Measurements from ENCODE around the gene HERC2. TPM values are rescaled to one million over a fixed set of nuclear protein-coding genes. Genes with fewer than 3 reads are reported as not detected.

The HERC2 gene
- total and polyA plus RNA-seq, 2 of the 4 experiments (the other 2 are of a cell fraction): 20.8 to 28.9 TPM

- no peaks in the 10 kb centered on the region for H3K79me1 ChIP-seq (ENCODE audit: low read depth in 1 of 2, low read length in 2 of 2)
- TF ChIP-seq MAZ (IDR thresholded peaks at IDR 0.05; ENCODE audit: borderline replicate concordance, low read depth, low read length): no peak
- TF ChIP-seq USF2 (IDR thresholded peaks at IDR 0.05; ENCODE audit: low read depth, low read length): no peak
- no peak for TF ChIP-seq SMC3 (IDR thresholded peaks at IDR 0.05; ENCODE audit: low read depth, low read length)
- no peak for TF ChIP-seq NFE2L2 (IDR thresholded peaks at IDR 0.05; ENCODE audit: low read depth, low read length)
- TF ChIP-seq CHD1 (IDR thresholded peaks at IDR 0.05; ENCODE audit: low read depth, low read length): no peak
- no peak for TF ChIP-seq CEBPB (IDR thresholded peaks at IDR 0.05; ENCODE audit: low read depth, low read length)
- no peak for TF ChIP-seq RAD21 (IDR thresholded peaks at IDR 0.05; ENCODE audit: low read length)
- TF ChIP-seq RFX5 (IDR thresholded peaks at IDR 0.05; ENCODE audit: low read depth, low read length): no peak
- TF ChIP-seq, protein P1, sequence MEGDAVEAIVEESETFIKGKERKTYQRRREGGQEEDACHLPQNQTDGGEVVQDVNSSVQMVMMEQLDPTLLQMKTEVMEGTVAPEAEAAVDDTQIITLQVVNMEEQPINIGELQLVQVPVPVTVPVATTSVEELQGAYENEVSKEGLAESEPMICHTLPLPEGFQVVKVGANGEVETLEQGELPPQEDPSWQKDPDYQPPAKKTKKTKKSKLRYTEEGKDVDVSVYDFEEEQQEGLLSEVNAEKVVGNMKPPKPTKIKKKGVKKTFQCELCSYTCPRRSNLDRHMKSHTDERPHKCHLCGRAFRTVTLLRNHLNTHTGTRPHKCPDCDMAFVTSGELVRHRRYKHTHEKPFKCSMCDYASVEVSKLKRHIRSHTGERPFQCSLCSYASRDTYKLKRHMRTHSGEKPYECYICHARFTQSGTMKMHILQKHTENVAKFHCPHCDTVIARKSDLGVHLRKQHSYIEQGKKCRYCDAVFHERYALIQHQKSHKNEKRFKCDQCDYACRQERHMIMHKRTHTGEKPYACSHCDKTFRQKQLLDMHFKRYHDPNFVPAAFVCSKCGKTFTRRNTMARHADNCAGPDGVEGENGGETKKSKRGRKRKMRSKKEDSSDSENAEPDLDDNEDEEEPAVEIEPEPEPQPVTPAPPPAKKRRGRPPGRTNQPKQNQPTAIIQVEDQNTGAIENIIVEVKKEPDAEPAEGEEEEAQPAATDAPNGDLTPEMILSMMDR (conservative IDR thresholded peaks at IDR 0.05; ENCODE audit: low read depth, low read length): no peak
- TF ChIP-seq BHLHE40 (IDR thresholded peaks at IDR 0.05; ENCODE audit: low read depth, low read length): no peak
- no peak for TF ChIP-seq ELK1 (IDR thresholded peaks at IDR 0.05; ENCODE audit: borderline replicate concordance, low read depth, low read length)
- TF ChIP-seq POLR2A (IDR thresholded peaks at IDR 0.05; ENCODE audit: low read depth, low read length): no peak
- TF ChIP-seq RCOR1 (IDR thresholded peaks at IDR 0.05; ENCODE audit: insufficient replicate concordance, low read length): no peak
- no peak for TF ChIP-seq MXI1 (IDR thresholded peaks at IDR 0.05; ENCODE audit: borderline replicate concordance, low read depth, low read length)
- no peak for TF ChIP-seq MAFK (IDR thresholded peaks at IDR 0.05; ENCODE audit: low read depth, low read length)
- TF ChIP-seq FOS (IDR thresholded peaks at IDR 0.05; ENCODE audit: low read depth, low read length): no peak
- H3K4me2 ChIP-seq (ENCODE audit: low read depth, low read length): no peak overlapping the region
- H2BK20ac ChIP-seq (ENCODE audit: low read depth, low read length): no peak overlapping the region
- H2AK5ac ChIP-seq (ENCODE audit: low read depth, low read length): no peak overlapping the region
- H3K27me3 ChIP-seq (ENCODE audit: control insufficient read depth, insufficient read depth, low read length): no peaks in the 10 kb centered on the region
- no peak overlapping the region for H3K18ac ChIP-seq (ENCODE audit: low read depth, low read length)
- no peak overlapping the region for H3K23ac ChIP-seq (ENCODE audit: low read depth, low read length)
- no peak overlapping the region for H4K8ac ChIP-seq (ENCODE audit: low read depth in 2 of 2, low read length in 2 of 2)
- no peak overlapping the region for H2AFZ ChIP-seq (replicated peaks; ENCODE audit: low read length, poor library complexity)
- H4K5ac ChIP-seq (ENCODE audit: low read depth, low read length): no peak overlapping the region
- POLR2A ChIA-PET (ENCODE audit: unreplicated experiment): no interaction called here
- H2BK5ac ChIP-seq (ENCODE audit: low read depth, low read length, poor library complexity, severe bottlenecking): no peak overlapping the region
- no peak overlapping the region for H2BK15ac ChIP-seq (ENCODE audit: low read depth, low read length)
- no peak overlapping the region for H3K14ac ChIP-seq (replicated peaks; ENCODE audit: low read depth, low read length)
- peaks cover 22% of the 10 kb centered on the region for H3K36me3 ChIP-seq (ENCODE audit: control insufficient read depth, insufficient read depth, low read length)
- H4K91ac ChIP-seq (ENCODE audit: insufficient read depth, low read depth, low read length): no peak overlapping the region
- H3K9ac ChIP-seq (ENCODE audit: low read depth, low read length): no peak overlapping the region
- in situ Hi-C loops (cut with MboI; ENCODE audit: low sequenced_read_pairs): no loop called here
- H2AK9ac ChIP-seq (replicated peaks; ENCODE audit: low read depth, low read length, poor library complexity): no peak overlapping the region
- ATAC-seq (ENCODE audit: low read depth) (no peak), DNase-seq (no peak)
- no peak overlapping the region for H3K4me3 ChIP-seq (ENCODE audit: insufficient read depth, low read depth, low read length)
- no peaks in the 10 kb centered on the region for H3K4me1 ChIP-seq (ENCODE audit: control insufficient read depth, insufficient read depth, low read length)
- H3K56ac ChIP-seq (ENCODE audit: extremely low read depth, insufficient read depth, low read length): no peak overlapping the region
- no peak overlapping the region for H2BK120ac ChIP-seq (ENCODE audit: low read depth, low read length)
- H3K4ac ChIP-seq (ENCODE audit: low read depth, low read length): no peak overlapping the region
- H3K9me1 ChIP-seq (ENCODE audit: insufficient read depth, low read length): no peaks in the 10 kb centered on the region
- intact Hi-C loops (cut with micrococcal nuclease): no loop called here
- CTCF ChIA-PET: no interaction called here
- no peak overlapping the region for H3K27ac ChIP-seq (ENCODE audit: insufficient read depth, low read length)
- dilution Hi-C loops (cut with HindIII; ENCODE audit: low sequenced_read_pairs, unreplicated experiment): no loop called here
- H3K9me3 ChIP-seq (ENCODE audit: control insufficient read depth, insufficient read depth, low read length): no peaks in the 10 kb centered on the region
- no TSS peak for BruUV-seq (replicated peaks)
- H4K20me1 ChIP-seq (ENCODE audit: insufficient read depth, low read length): no peaks in the 10 kb centered on the region
- WGBS, 2 experiments (ENCODE audit: extremely low coverage in 2 of 2, insufficient read length in 1 of 2): 100% methylated on average over 4 of the region's 10 CpGs; no CpG with 5 or more reads in 1 of the 2 experiments
Observed at GRCh38 chr15:28178727-28179126, 143.3 kb downstream of the HERC2 start.
